A673 (cell line): Measurements from ENCODE around the gene CRYGC.

Experiments
- EZH2 ChIP-seq: fragments of 200-600 bp; sonication (generic); IDR thresholded peaks from 2 replicates; pipeline ENCODE4 v1.6.1; 2017; ENCODE audit warnings: borderline replicate concordance, low read depth, mild to moderate bottlenecking, mixed read lengths, antibody characterized with exemption, low read length; ENCODE audit not compliant: poor library complexity, severe bottlenecking
- TF ChIP-seq, protein P1 (sequence below): fragments of 300-800, 200-600 bp; sonication (generic); conservative IDR thresholded peaks from 2 replicates; pipeline ENCODE4 v1.5.1; 2017; ENCODE audit warnings: low read depth, mild to moderate bottlenecking, antibody characterized with exemption, low read length, moderate library complexity, mixed read lengths

DNA sequence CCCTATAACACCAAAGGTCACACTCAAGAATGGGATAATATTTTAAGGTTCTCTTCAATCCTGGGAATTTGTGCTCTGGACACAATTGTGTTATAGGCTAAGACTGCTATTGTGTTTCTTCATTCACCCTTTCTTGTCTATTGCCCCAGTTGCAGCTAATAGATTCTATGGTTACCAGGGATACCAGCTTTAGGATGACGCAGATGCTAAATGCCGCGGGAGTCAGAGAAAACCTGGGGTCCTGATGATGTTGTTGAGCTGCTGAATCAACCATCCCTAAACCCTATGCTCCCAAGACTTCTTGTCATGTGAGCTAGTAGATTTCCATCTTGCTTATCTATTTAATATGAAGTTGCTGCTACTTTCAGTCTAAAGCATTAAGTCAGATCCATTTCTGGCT lies 10.7 kb downstream of the CRYGC start:
- TF ChIP-seq EZH2: no peak
- TF ChIP-seq, protein P1, sequence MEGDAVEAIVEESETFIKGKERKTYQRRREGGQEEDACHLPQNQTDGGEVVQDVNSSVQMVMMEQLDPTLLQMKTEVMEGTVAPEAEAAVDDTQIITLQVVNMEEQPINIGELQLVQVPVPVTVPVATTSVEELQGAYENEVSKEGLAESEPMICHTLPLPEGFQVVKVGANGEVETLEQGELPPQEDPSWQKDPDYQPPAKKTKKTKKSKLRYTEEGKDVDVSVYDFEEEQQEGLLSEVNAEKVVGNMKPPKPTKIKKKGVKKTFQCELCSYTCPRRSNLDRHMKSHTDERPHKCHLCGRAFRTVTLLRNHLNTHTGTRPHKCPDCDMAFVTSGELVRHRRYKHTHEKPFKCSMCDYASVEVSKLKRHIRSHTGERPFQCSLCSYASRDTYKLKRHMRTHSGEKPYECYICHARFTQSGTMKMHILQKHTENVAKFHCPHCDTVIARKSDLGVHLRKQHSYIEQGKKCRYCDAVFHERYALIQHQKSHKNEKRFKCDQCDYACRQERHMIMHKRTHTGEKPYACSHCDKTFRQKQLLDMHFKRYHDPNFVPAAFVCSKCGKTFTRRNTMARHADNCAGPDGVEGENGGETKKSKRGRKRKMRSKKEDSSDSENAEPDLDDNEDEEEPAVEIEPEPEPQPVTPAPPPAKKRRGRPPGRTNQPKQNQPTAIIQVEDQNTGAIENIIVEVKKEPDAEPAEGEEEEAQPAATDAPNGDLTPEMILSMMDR: no peak
